GM23338 (cell line): ENCODE data around the gene FAM168B.

Experiments
- CREB1 ChIP-seq: fragments of 250-450 bp; sonication (Bioruptor Pico); IDR thresholded peaks from 2 replicates; pipeline ENCODE4 v1.5.0; 2020; ENCODE audit warnings: low read depth, mild to moderate bottlenecking, moderate library complexity
- EZH2 ChIP-seq: fragments of 200-600 bp; sonication (generic); IDR thresholded peaks from one replicate; pipeline ENCODE4 v1.8.0; 2017; ENCODE audit warnings: antibody characterized with exemption, mild to moderate bottlenecking, low read depth; ENCODE audit not compliant: unreplicated experiment
- EZH2phosphoT487 ChIP-seq: fragments of 200-600 bp; sonication (generic); IDR thresholded peaks from one replicate; pipeline ENCODE4 v1.8.1; 2018; ENCODE audit warnings: antibody characterized with exemption; ENCODE audit not compliant: unreplicated experiment
- JUNB ChIP-seq: IDR thresholded peaks from one replicate; pipeline ENCODE4 v1.6.1; 2016; ENCODE audit warnings: antibody characterized with exemption; ENCODE audit not compliant: unreplicated experiment
- POLR2AphosphoS5 ChIP-seq: IDR thresholded peaks from 2 replicates; pipeline ENCODE4 v1.6.1; 2016; ENCODE audit warnings: antibody characterized with exemption, low read depth
- REST ChIP-seq: IDR thresholded peaks from one replicate; pipeline ENCODE4 v1.6.1; 2018; ENCODE audit warnings: antibody characterized with exemption; ENCODE audit not compliant: unreplicated experiment
- STAT1 ChIP-seq: IDR thresholded peaks from one replicate; pipeline ENCODE4 v1.6.1; 2016; ENCODE audit warnings: antibody characterized with exemption; ENCODE audit not compliant: unreplicated experiment
- ZNF331 ChIP-seq: fragments of 250-450 bp; sonication (Bioruptor Pico); IDR thresholded peaks from 2 replicates; pipeline ENCODE4 v1.5.0; 2020; ENCODE audit warnings: low read depth, mild to moderate bottlenecking, moderate library complexity
- TF ChIP-seq, protein P1 (sequence below), 2 experiments: fragments of 200-600 bp in 1 of 2; sonication (generic) in 1 of 2; conservative IDR thresholded peaks; 2 replicates each; pipeline versions ENCODE4 v1.5.1 to v1.6.1; 2016 to 2017; ENCODE audit warnings: antibody characterized with exemption in 2 of 2, low read depth in 2 of 2, mild to moderate bottlenecking in 2 of 2, moderate library complexity in 1 of 2
- TF ChIP-seq, protein P2 (sequence below): fragments of 250-450 bp; sonication (Bioruptor Pico); IDR thresholded peaks from 2 replicates; pipeline ENCODE4 v1.5.0; 2020; ENCODE audit warnings: mild to moderate bottlenecking, moderate library complexity

DNA sequence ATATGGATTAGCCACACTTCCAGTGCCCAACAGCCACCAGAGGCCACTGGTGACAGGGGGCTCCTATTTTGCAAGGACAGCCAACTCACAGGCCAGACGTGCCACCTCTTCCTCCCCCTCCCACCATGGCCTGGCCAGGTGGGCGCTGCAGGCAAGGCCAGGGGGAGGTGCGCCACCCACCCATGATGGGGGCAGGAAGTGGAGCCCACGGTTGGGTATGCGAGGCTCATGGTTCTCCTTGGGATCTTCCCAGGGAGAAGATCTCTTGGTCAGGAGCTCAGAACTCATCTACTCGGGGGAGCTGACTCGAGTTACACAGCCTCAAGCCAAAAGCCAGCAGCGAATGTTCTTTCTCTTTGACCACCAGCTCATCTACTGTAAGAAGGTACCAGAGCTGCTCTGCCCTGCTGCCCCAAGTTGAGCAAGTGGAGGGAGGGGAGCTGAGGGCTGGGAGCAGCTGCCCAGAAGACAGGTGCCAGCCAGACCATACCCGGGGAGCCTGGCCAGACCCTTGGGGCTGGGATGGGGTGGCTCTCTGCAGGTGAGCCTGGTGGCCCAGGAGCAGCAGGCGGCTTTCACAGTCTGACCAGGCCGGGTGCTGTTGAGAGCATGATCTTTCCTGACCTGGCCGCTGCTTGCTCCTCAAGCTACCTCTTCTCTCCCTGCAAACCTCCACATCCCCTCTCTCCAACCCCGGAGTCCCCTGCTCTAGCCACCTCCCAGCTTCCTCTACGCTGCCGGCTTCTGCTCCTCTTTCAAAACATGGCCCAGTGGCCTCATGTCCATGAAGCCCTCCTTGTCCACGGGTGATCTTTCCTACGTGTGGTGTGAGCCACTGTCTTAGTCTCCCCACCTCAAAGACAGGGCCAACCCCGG lies 49.8 kb downstream of the FAM168B start:
- TF ChIP-seq, protein P1, sequence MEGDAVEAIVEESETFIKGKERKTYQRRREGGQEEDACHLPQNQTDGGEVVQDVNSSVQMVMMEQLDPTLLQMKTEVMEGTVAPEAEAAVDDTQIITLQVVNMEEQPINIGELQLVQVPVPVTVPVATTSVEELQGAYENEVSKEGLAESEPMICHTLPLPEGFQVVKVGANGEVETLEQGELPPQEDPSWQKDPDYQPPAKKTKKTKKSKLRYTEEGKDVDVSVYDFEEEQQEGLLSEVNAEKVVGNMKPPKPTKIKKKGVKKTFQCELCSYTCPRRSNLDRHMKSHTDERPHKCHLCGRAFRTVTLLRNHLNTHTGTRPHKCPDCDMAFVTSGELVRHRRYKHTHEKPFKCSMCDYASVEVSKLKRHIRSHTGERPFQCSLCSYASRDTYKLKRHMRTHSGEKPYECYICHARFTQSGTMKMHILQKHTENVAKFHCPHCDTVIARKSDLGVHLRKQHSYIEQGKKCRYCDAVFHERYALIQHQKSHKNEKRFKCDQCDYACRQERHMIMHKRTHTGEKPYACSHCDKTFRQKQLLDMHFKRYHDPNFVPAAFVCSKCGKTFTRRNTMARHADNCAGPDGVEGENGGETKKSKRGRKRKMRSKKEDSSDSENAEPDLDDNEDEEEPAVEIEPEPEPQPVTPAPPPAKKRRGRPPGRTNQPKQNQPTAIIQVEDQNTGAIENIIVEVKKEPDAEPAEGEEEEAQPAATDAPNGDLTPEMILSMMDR (conservative IDR thresholded peaks at IDR 0.05; ENCODE audit: low read depth in 2 of 2): no peak
- TF ChIP-seq EZH2 (no peak), POLR2AphosphoS5 (no peak), STAT1 (no peak), REST (no peak), CREB1 (no peak), ZNF331 (CRISPR knock-in tag) (no peak), EZH2phosphoT487 (no peak), JUNB (no peak)
- TF ChIP-seq, protein P2, sequence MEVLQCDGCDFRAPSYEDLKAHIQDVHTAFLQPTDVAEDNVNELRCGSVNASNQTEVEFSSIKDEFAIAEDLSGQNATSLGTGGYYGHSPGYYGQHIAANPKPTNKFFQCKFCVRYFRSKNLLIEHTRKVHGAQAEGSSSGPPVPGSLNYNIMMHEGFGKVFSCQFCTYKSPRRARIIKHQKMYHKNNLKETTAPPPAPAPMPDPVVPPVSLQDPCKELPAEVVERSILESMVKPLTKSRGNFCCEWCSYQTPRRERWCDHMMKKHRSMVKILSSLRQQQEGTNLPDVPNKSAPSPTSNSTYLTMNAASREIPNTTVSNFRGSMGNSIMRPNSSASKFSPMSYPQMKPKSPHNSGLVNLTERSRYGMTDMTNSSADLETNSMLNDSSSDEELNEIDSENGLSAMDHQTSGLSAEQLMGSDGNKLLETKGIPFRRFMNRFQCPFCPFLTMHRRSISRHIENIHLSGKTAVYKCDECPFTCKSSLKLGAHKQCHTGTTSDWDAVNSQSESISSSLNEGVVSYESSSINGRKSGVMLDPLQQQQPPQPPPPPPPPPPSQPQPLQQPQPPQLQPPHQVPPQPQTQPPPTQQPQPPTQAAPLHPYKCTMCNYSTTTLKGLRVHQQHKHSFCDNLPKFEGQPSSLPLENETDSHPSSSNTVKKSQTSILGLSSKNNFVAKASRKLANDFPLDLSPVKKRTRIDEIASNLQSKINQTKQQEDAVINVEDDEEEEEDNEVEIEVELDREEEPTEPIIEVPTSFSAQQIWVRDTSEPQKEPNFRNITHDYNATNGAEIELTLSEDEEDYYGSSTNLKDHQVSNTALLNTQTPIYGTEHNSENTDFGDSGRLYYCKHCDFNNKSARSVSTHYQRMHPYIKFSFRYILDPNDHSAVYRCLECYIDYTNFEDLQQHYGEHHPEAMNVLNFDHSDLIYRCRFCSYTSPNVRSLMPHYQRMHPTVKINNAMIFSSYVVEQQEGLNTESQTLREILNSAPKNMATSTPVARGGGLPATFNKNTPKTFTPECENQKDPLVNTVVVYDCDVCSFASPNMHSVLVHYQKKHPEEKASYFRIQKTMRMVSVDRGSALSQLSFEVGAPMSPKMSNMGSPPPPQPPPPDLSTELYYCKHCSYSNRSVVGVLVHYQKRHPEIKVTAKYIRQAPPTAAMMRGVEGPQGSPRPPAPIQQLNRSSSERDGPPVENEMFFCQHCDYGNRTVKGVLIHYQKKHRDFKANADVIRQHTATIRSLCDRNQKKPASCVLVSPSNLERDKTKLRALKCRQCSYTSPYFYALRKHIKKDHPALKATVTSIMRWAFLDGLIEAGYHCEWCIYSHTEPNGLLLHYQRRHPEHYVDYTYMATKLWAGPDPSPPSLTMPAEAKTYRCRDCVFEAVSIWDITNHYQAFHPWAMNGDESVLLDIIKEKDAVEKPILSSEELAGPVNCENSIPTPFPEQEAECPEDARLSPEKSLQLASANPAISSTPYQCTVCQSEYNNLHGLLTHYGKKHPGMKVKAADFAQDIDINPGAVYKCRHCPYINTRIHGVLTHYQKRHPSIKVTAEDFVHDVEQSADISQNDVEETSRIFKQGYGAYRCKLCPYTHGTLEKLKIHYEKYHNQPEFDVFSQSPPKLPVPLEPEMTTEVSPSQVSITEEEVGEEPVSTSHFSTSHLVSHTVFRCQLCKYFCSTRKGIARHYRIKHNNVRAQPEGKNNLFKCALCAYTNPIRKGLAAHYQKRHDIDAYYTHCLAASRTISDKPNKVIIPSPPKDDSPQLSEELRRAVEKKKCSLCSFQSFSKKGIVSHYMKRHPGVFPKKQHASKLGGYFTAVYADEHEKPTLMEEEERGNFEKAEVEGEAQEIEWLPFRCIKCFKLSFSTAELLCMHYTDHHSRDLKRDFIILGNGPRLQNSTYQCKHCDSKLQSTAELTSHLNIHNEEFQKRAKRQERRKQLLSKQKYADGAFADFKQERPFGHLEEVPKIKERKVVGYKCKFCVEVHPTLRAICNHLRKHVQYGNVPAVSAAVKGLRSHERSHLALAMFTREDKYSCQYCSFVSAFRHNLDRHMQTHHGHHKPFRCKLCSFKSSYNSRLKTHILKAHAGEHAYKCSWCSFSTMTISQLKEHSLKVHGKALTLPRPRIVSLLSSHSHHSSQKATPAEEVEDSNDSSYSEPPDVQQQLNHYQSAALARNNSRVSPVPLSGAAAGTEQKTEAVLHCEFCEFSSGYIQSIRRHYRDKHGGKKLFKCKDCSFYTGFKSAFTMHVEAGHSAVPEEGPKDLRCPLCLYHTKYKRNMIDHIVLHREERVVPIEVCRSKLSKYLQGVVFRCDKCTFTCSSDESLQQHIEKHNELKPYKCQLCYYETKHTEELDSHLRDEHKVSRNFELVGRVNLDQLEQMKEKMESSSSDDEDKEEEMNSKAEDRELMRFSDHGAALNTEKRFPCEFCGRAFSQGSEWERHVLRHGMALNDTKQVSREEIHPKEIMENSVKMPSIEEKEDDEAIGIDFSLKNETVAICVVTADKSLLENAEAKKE: no peak
